Ovary (tissue), 3 donors: ENCODE data around the gene NPHP4.

Source experiments
- CTCF ChIP-seq, 3 donors: fragments of 450-650 bp in 2 of 3; fragments of 200-600 bp in 1 of 3; IDR thresholded peaks; one replicate each; pipeline versions ENCODE4 v1.5.1 to v1.8.0; 2016 to 2022; ENCODE audit warnings: antibody characterized with exemption in 3 of 3, mild to moderate bottlenecking in 1 of 3
- POLR2A ChIP-seq: fragments of 450-650 bp; IDR thresholded peaks from one replicate; pipeline ENCODE4 v1.6.1; 2017; ENCODE audit warnings: antibody characterized with exemption, mild to moderate bottlenecking, moderate library complexity
- donor health status: DM: no; HTN: no; CAD: no.

GRCh38 chr1:5842679-5843078, 149.5 kb downstream of the NPHP4 start:
- no peak for TF ChIP-seq CTCF (IDR thresholded peaks at IDR 0.05)
- TF ChIP-seq POLR2A: no peak
